Sigmoid colon (tissue), 4 donors: ENCODE measurements around the gene TRAF3IP3.

Experiments used
- CTCF ChIP-seq, 4 experiments: fragments of 450-650 bp in 3 of 4; fragments of 200-600 bp in 1 of 4; IDR thresholded peaks; one replicate each; pipeline ENCODE4 v1.5.1; 2016 to 2019; ENCODE audit warnings: antibody characterized with exemption in 4 of 4, mild to moderate bottlenecking in 3 of 4, moderate library complexity in 2 of 4
- EP300 ChIP-seq, 4 donors: sonication (generic); formaldehyde crosslinking; IDR thresholded peaks; one replicate each; pipeline ENCODE4 v1.6.1; 2017; ENCODE audit warnings: antibody characterized with exemption in 4 of 4
- POLR2A ChIP-seq, 2 donors: fragments of 450-650 bp; IDR thresholded peaks; one replicate each; pipeline ENCODE4 v1.6.1; 2016; ENCODE audit warnings: antibody characterized with exemption in 2 of 2, mild to moderate bottlenecking in 2 of 2, moderate library complexity in 2 of 2

GRCh38 chr1:209783386-209783785 is 27.5 kb downstream of the TRAF3IP3 start:
- TF ChIP-seq CTCF (IDR thresholded peaks at IDR 0.05) (no peak), POLR2A (IDR thresholded peaks at IDR 0.05) (no peak), EP300 (IDR thresholded peaks at IDR 0.05) (no peak)
